Adrenal gland (tissue), 12 donors: ENCODE data around the gene ITGB3BP. TPM values are rescaled to one million over a fixed set of nuclear protein-coding genes. Genes with fewer than 3 reads are reported as not detected.

Experiments
- DNase-seq, 7 donors: peaks; one replicate each; pipeline ENCODE4 v3.0.0-alpha.2; 2019 to 2020
- H3K27ac ChIP-seq, 5 donors: fragments of 200-600 bp; sonication (generic) in 4 of 5; 1 replicate in 3 of 5; 2 replicates in 2 of 5; pipeline versions ENCODE4 v1.5.1 to v1.8.0; 2016 to 2020; ENCODE audit warnings: mild to moderate bottlenecking in 1 of 5
- H3K27me3 ChIP-seq: fragments of 200-600 bp; 2 replicates; pipeline ENCODE4 v1.8.0; 2021
- H3K36me3 ChIP-seq, 2 donors: fragments of 200-600 bp; replicated peaks in 1 of 2; 1 replicate in 1 of 2; 2 replicates in 1 of 2; pipeline versions ENCODE4 v1.5.1 to v1.8.0; 2018 to 2022
- H3K4me1 ChIP-seq, 2 donors: fragments of 200-600 bp; replicated peaks in 1 of 2; 1 replicate in 1 of 2; 2 replicates in 1 of 2; pipeline versions ENCODE4 v1.5.1 to v1.8.0; 2018 to 2021
- H3K4me3 ChIP-seq, 4 donors: fragments of 200-600 bp; sonication (generic) in 3 of 4; one replicate each; pipeline ENCODE4 v1.5.1; 2016 to 2018
- H3K9me3 ChIP-seq, 3 donors: fragments of 200-600 bp; sonication (generic) in 1 of 3; replicated peaks in 1 of 3; 1 replicate in 2 of 3; 2 replicates in 1 of 3; pipeline versions ENCODE4 v1.5.1 to v1.8.0; 2016 to 2021
- CTCF ChIP-seq, 6 experiments: fragments of 450-650 bp in 4 of 6; fragments of 200-600 bp in 2 of 6; sonication (generic) in 1 of 6; IDR thresholded peaks; 1 replicate in 5 of 6; 2 replicates in 1 of 6; pipeline versions ENCODE4 v1.5.1 to v1.8.0; 2016 to 2021; ENCODE audit warnings: antibody characterized with exemption in 6 of 6, mild to moderate bottlenecking in 2 of 6, moderate library complexity in 1 of 6
- POLR2A ChIP-seq, 2 donors: fragments of 450-650 bp; IDR thresholded peaks; one replicate each; pipeline ENCODE4 v1.6.1; 2017; ENCODE audit warnings: antibody characterized with exemption in 2 of 2, mild to moderate bottlenecking in 2 of 2, moderate library complexity in 1 of 2
- WGBS, 4 donors: extraction: QIAGEN DNeasy Blood & Tissue Kit in 2 of 4; methylation state at CpG; one replicate each; pipeline versions ENCODE4 v1.1.5 to v1.1.7; 2013 to 2017; 5-methylcytosine and 5-hydroxymethylcytosine counted together
- intact Hi-C, 2 donors: fragments of 100-400 bp; cut with DNase I; formaldehyde crosslinking; loops; one replicate each; pipeline versions ENCODE4 v1.14.1 to v1.15.0; 2022 to 2023
- polyA plus RNA-seq, 3 donors: library from polyadenylated mRNA; stranded (reverse); fragments of 200-250 nt in 2 of 3; fragments of 350-450 nt in 1 of 3; fragmentation: Illumina TruSeq in 1 of 3; extraction: RNeasy Lipid Tissue Mini Kit (QIAGEN cat#74804) in 1 of 3; gene quantifications; one replicate each; pipeline ENCODE4 v1.2.3, GENCODE V29; 2013 to 2014
- total RNA-seq, 9 donors: library from RNA; depleted of rRNA in 4 of 9; stranded (reverse); fragments of >200 nt in 4 of 9; fragments of 120-200 nt in 1 of 9; fragmentation: NEBNext Ultra II Directional in 1 of 9; extraction: Animal tissue kit (Norgen Biotek cat#: 25700) in 1 of 9; gene quantifications; one replicate each; pipeline versions ENCODE4 v1.1.0 to v1.2.4, GENCODE V29; 2013 to 2023
- donor health status: healthy with polysubstance abuse.
- donor health status: Bipolar disorder and iron deficiency.
- donor health status: DM: yes; HTN: yes; CAD: no.
- donor health status: DM: no; HTN: no; CAD: no.
- donor health status: DM: no; HTN: no; CAD: no.
- donor health status: DM: yes; HTN: yes; CAD: no.

ITGB3BP gene
- total and polyA plus RNA-seq, 12 donors: 2.4 to 50.2 (median 27.7) TPM

GRCh38 chr1:63555480-63555879, 32.5 kb upstream of the ITGB3BP start:
- H3K27me3 ChIP-seq: no peaks in the 10 kb centered on the region
- intact Hi-C loops: no loop called here
- no peak for DNase-seq
- H3K36me3 ChIP-seq: no peaks in the 10 kb centered on the region
- H3K4me3 ChIP-seq: no peak overlapping the region
- no peak overlapping the region for H3K27ac ChIP-seq
- TF ChIP-seq CTCF (IDR thresholded peaks at IDR 0.05) (no peak), POLR2A (IDR thresholded peaks at IDR 0.05) (no peak)
- no peaks in the 10 kb centered on the region for H3K9me3 ChIP-seq
- peaks cover 6 to 7% of the 10 kb centered on the region in 2 donors for H3K4me1 ChIP-seq

- TF ChIP-seq CTCF (IDR thresholded peaks at IDR 0.05) (no peak), POLR2A (IDR thresholded peaks at IDR 0.05) (no peak)
- H3K27me3 ChIP-seq: no peaks in the 10 kb centered on the region
- no peak for DNase-seq
- no peak overlapping the region for H3K4me3 ChIP-seq
- H3K4me1 ChIP-seq: peaks cover 6 to 7% of the 10 kb centered on the region in 2 donors
- intact Hi-C loops: no loop called here
- H3K9me3 ChIP-seq: no peaks in the 10 kb centered on the region
- no peaks in the 10 kb centered on the region for H3K36me3 ChIP-seq
- H3K27ac ChIP-seq: no peak overlapping the region
- WGBS, 4 donors: 94 to 96% (median 96%) methylated on average over 12 to 13 of the region's 13 CpGs
Observed at GRCh38 chr1:63548877-63549276, 25.9 kb upstream of the ITGB3BP start.

GRCh38 chr1:63548303-63548702, 25.3 kb upstream of the ITGB3BP start:
- no peaks in the 10 kb centered on the region for H3K36me3 ChIP-seq
- intact Hi-C loops: no loop called here
- TF ChIP-seq POLR2A (IDR thresholded peaks at IDR 0.05) (no peak), CTCF (IDR thresholded peaks at IDR 0.05) (no peak)
- H3K27ac ChIP-seq: no peak overlapping the region
- H3K4me3 ChIP-seq: no peak overlapping the region
- H3K4me1 ChIP-seq: peaks cover 6% of the 10 kb centered on the region in 2 donors
- no peaks in the 10 kb centered on the region for H3K9me3 ChIP-seq
- H3K27me3 ChIP-seq: no peaks in the 10 kb centered on the region
- WGBS, 4 donors: 85 to 90% (median 89%) methylated on average over 2 of the region's 2 CpGs
- DNase-seq: no peak

- Histone ChIP-seq H3K27me3 (no peaks in the 10 kb centered on the region), H3K36me3 (no peaks in the 10 kb centered on the region), H3K9me3 (no peaks in the 10 kb centered on the region), H3K4me1 (peaks cover under 1 to 3% of the 10 kb centered on the region in 2 donors), H3K4me3 (no peak overlapping the region), H3K27ac (no peak overlapping the region)
- WGBS, 4 donors: 94 to 100% (median 99%) methylated on average over 2 of the region's 2 CpGs
- TF ChIP-seq CTCF (IDR thresholded peaks at IDR 0.05) (no peak), POLR2A (IDR thresholded peaks at IDR 0.05) (no peak)
- no peak for DNase-seq
- intact Hi-C loops: no loop called here
Observed at GRCh38 chr1:63547621-63548294, 24.7 kb upstream of the ITGB3BP start.
